Measurements from ENCODE around the gene GDI1.

- TF ChIP-seq RFX5 (IDR thresholded peaks at IDR 0.05; ENCODE audit: low read depth, low read length) (no peak), SRSF7 (optimal IDR thresholded peaks at IDR 0.05; ENCODE audit: low read depth, low read length) (no peak), MED1 (CRISPR knock-in tag; IDR thresholded peaks at IDR 0.05; ENCODE audit: borderline replicate concordance) (no peak), REST (IDR thresholded peaks at IDR 0.05; ENCODE audit: borderline replicate concordance) (no peak), REST (CRISPR knock-in tag; IDR thresholded peaks at IDR 0.05; ENCODE audit: low read depth) (no peak), CTCF (IDR thresholded peaks at IDR 0.05 in 2 of 3, conservative IDR thresholded peaks at IDR 0.05 in 1 of 3; ENCODE audit: insufficient read depth in 2 of 3, low read depth in 1 of 3, low read length in 3 of 3) (no peak)
These were observed 6.0 kb upstream of the GDI1 start for GRCh38 chrX:154430916-154431315.
